Suppressor macrophage treated with lipopolysaccharide for 4 hours (primary cell): Measurements from ENCODE around the gene CDH13.

ENCODE experiments used
- DNase-seq: peaks from one replicate; pipeline ENCODE4 v3.0.0-alpha.2; 2020

The CDH13 gene

DNA sequence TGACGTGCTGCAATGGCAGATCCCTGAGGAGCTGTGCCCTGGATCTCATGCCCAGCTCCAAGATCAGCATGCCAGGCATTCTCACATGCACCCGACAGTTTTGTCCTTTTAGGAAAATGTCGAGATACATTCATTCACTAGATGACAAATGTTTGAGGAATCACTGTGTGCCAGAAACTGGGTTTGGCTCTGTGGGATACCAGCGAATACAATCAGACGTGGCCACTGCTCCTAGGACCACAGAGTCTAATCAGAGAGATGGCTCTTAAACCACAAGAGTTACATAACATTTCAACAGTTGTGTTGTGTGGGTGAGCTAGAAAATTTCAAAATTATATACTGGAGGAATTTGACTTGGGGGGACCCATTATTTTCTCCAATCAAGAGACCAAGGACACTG is 579.7 kb downstream of the CDH13 start:
- DNase-seq = no peak

GRCh38 chr16:83211711-83212110 is 584.9 kb downstream of the CDH13 start:
- no peak for DNase-seq

- DNase-seq = no peak
Measured at GRCh38 chr16:83212301-83212841, 585.6 kb downstream of the CDH13 start.

GRCh38 chr16:83214671-83215070 is 587.9 kb downstream of the CDH13 start:
- DNase-seq = no peak

GRCh38 chr16:83215406-83216001 is 588.7 kb downstream of the CDH13 start:
- peak; percentile 55 for DNase-seq

DNA sequence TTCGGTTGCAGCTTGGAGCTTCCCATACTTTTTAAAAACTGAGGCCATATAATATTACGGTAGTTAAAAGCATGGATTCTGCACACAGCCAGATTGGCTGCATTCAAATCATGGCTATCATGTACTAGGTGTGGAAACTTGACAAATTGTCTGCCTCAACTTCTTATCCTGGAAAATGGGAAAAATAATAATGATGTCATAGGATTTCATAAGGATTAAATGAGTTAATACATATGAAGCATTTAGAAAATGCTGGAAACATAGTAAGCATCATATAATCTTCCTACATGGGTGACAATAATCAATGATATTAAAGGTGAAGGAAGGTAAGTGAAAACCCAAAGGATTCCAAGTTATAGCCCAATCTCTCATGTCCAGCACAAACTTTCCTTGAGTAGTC is 592.5 kb downstream of the CDH13 start:
- DNase-seq = no peak

DNA sequence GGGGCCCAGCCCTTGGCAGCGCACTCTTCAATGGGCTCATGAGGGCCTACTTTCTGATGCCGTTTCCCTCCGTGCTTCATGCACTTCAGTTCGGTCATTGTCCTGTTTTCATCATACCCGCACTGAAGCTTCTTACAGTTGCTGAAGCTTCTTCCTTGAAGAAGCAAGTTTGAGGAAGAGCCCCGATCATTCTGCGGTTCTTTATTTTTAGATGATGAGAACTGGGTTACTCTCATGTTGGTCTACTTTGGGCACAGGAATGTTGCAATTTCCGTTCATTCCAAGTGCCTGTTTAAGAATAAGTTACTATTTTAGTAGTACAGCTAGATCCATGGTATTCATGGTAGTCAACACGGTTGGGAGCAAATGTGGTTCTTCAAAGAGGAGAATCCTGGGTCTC is 593.3 kb downstream of the CDH13 start:
- DNase-seq = peak; percentile 17

GRCh38 chr16:83224642-83225041 is 597.9 kb downstream of the CDH13 start:
- no peak for DNase-seq

DNA sequence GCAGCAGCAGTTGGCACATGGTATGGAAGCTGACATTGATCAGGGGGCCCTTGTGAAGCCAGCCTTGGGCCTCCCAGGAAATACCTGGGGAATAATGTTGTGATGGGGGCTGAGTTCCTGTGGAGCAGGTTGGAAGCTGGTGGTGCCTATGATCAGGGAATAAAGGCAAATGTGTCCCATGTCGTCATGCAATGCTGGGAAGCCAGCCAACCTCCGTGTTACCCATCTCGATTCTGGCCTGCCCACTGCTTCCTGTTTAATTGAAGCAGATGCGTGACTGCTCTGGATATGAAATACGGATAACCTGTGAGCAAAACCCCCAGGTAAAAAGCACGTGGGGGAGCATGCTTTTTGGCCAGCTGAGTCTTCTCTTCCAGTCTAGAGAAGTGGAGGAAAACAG is 600.6 kb downstream of the CDH13 start:
- DNase-seq = no peak

GRCh38 chr16:83231729-83232128 is 605.0 kb downstream of the CDH13 start:
- DNase-seq = no peak

DNA sequence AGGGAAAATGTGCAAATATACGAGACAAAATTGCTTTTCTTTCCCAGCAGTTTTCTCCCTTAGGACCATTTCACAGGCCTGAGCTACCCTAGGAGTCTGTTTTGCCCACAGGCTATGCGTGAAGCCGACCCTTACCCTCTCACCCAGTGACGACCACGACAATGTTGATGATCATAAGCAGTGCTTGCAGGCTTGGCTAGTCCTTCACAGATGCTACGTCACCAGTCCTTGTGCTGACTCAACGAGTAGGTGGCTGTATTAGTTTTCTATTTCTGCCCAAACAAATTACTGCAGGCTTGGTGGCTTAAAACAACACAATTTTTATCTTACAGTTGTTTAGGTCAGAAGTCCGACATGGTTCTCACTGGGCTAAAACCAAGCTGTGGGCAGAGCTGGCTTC is 606.4 kb downstream of the CDH13 start:
- DNase-seq = no peak

DNA sequence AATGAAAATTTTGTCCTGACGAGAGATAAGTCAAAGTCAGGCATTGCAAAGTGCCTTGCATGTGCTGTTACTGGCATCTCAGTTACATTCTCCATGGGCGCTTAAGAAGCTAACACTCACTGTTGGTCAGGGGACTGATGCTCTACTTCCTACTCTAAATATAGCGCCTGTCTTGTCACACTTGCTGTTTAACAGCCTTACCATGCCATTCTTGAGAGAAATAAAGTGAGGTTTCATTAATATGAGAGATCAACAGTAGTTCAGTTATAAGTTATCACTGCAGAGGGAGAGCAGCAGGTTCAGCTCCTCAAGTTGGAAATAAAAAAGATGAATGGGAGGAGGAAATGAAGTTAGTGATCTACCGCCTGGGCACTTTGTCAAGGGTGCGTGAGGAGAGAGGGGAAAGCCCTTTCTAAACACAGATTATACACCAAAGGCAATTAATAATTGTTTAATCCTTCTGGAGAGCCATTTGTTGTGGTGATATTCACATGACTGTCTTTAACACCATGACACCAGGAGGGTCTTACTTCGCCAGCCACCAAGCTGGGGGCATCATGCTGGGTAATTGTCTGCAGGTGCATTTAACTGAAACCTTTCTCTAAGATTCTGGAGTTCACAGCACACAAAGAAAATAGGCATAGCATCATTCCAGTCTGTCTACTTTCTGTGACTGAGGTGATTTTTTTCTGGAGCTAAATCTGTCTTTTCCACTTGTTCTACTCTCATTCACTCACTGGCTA is 612.4 kb downstream of the CDH13 start:
- DNase-seq = no peak

DNA sequence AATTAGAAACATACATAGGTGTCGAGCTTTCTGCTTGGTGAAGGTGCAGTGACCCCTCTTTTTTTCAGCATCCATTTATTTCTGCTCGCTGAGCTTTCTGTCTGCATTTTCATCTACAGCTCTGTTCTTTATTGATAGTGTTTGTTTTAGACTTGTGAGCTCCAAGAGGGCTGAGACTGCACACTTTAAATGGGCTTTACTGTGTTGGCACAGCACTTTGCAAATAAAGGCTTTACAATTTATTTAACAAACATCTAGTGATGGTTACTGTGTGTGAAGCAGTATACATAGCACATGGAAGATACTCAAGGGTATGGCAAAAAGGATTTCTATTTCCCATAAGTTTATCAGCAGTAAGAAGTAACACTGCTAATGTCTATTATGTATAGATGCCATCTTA is 617.3 kb downstream of the CDH13 start:
- no peak for DNase-seq

GRCh38 chr16:83245061-83245460 is 618.3 kb downstream of the CDH13 start:
- no peak for DNase-seq

- DNase-seq = no peak
Measured at GRCh38 chr16:83247767-83248372, 621.1 kb downstream of the CDH13 start.

DNA sequence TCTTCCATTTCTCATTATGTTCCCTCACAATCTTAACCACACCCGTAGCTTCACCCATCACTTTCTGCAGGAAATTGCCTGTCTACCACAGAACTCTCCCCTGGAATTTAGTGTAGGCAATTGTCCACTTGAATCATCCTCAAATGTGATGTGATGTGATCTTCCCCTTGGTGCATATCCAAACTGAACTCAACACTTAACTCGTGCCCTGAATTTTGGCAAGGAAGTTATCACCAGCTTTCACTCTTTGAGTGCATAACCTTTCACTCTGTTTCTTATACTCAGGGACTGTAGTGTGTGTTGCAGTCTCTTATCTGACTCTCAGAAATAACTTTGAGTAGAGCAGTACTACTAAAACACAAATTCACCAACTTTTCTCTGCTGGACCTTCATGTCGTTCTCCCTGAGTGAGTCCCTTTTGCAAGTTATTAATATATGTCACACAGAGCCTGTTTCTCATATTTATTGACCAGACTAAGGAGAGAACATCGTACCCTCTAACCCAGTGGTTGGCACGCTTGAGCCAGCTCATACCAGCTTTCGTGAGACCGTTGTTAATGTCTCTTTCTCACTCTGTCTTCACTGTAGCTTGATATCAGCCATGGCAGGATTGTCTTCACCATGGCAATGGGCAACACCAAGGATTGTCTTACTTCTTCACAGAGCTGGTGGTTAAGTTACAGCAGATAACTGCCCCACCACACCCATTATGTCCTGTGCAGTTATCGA is 622.1 kb downstream of the CDH13 start:
- no peak for DNase-seq

DNA sequence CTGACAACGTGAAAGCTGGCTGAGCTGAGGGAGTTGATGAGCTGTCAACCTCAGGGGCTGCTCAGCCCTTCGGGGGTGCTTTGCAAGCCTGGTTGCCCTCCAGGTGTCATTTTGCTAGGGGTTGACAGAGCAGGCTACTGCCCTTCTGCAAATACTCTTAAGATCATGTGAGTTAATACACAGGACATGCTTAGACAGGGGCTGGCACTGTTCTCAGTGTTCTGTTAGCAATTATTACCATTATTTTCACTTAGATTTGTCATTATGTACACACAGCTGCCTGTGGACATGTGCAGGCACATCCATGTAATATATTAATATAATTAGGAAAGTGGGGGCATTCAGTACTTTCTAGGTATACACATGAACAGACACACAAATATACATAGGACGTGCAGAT is 626.8 kb downstream of the CDH13 start:
- DNase-seq = no peak

DNA sequence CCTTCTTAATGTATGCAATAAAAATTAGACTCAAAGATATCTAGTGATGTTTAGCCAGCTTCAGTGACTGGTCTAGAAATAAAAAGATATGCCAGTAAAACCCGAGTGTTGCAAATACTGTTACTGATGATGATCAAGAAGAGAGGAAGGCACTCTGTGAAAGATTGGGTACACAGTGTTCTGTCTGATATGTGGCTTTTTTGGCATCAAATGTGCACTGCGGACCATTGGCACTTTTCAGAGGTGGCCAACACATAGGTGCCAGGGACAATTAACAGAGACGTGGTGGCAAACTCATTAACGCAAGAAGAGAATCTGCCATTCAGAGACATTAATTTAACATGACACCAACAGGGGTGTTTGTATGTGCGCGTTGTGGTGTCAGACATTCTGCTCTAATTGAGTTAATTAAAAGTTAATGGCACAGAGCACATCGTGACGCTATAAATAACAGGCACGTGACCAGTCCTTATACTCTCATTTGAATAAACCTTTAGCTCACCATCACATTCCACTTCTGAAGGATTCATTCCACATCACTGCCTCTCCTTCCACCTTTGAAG is 631.7 kb downstream of the CDH13 start:
- no peak for DNase-seq

GRCh38 chr16:83266848-83267553 is 640.2 kb downstream of the CDH13 start:
- no peak for DNase-seq

DNA sequence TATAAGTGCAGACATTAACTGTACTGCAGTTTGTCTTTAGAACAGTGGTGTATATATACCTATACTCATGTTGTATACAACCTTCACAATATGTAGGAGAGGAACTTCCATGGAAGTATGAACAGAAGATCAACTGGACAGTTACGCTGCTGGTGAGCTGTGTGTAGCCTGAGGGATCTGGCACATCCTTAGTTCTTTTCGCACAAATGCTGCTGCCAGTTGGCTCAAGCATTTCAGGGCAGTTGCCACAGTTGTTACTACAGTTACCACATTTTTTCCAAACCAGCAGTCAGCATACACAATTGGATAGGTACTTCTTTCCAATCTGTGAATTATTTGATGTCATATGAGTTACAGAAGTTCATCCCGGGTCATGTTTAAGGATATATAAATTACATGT is 641.4 kb downstream of the CDH13 start:
- no peak for DNase-seq

GRCh38 chr16:83269048-83269447 is 642.3 kb downstream of the CDH13 start:
- DNase-seq = no peak

- no peak for DNase-seq
Measured at GRCh38 chr16:83269541-83269940, 642.8 kb downstream of the CDH13 start.

DNA sequence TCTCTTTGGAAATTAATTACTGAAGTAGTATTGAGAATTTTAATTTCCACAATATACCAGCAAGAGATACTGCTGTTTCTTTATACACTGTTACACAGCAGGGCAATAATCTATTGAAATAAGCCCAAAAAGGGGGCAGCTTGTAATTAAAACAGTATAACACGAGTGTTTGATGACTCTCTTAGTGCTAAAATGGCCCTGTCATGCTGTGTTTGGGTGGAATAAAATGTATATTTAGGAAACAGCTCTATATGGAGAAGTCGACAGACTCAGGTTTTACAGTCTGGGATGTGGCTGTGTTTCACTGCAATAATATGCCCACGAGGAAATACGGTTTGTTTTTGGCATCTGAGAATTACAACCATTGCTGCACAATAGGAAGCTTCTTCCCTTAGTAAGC is 643.3 kb downstream of the CDH13 start:
- DNase-seq = no peak
